Psoas muscle (tissue), 8 donors: Measurements from ENCODE around the gene TMEM263. TPM values are rescaled to one million over a fixed set of nuclear protein-coding genes. Genes with fewer than 3 reads are reported as not detected.
A peak's percentile ranks its signal among the peaks of the same experiment; 100 is the strongest.

Experiments used
- ATAC-seq, 4 donors: fragments of 200-7000 bp; cut with Tn5 transposase; one replicate each; pipeline ENCODE4 v1.9.1; 2020; ENCODE audit warnings: moderate library complexity in 3 of 4, mild to moderate bottlenecking in 2 of 4
- DNase-seq, 2 donors: peaks; one replicate each; pipeline ENCODE4 v3.0.0-alpha.2; 2020
- H3K27ac ChIP-seq: fragments of 200-600 bp; one replicate; pipeline ENCODE4 v1.8.0; 2022
- H3K27me3 ChIP-seq, 3 donors: fragments of 200-600 bp in 1 of 3; one replicate each; pipeline versions ENCODE4 v1.6.1 to v1.8.0; 2013 to 2022; ENCODE audit warnings: low read length in 2 of 3, mild to moderate bottlenecking in 2 of 3, moderate library complexity in 1 of 3; ENCODE audit not compliant: insufficient read depth in 3 of 3
- H3K36me3 ChIP-seq, 2 donors: fragments of 200-600 bp in 1 of 2; one replicate each; pipeline versions ENCODE4 v1.6.1 to v1.8.0; 2013 to 2022; ENCODE audit warnings: low read depth in 1 of 2, mild to moderate bottlenecking in 1 of 2, moderate library complexity in 1 of 2; ENCODE audit not compliant: insufficient read depth in 1 of 2
- H3K4me1 ChIP-seq: fragments of 200-600 bp; one replicate; pipeline ENCODE4 v1.8.0; 2022
- H3K4me3 ChIP-seq: fragments of 200-600 bp; one replicate; pipeline ENCODE4 v1.8.0; 2022; ENCODE audit warnings: mild to moderate bottlenecking
- H3K9me3 ChIP-seq: fragments of 200-600 bp; one replicate; pipeline ENCODE4 v1.8.0; 2022
- WGBS, 3 donors: extraction: QIAGEN DNeasy Blood & Tissue Kit; methylation state at CpG; one replicate each; pipeline versions ENCODE4 v1.1.6 to v1.1.7; 2013; 5-methylcytosine and 5-hydroxymethylcytosine counted together
- intact Hi-C, 2 donors: fragments of 100-400 bp; cut with DNase I; formaldehyde crosslinking; loops; one replicate each; pipeline versions ENCODE4 v1.11.0 to v1.14.2; 2022
- polyA plus RNA-seq, 3 donors: library from polyadenylated mRNA; stranded (reverse); fragments of 200-250 nt; gene quantifications; one replicate each; pipeline ENCODE4 v1.2.3, GENCODE V29; 2013
- total RNA-seq, 4 donors: library from RNA; stranded (reverse); fragmentation: NEBNext Ultra II Directional in 2 of 4; extraction: Animal tissue kit (Norgen Biotek cat#: 25700) in 2 of 4; gene quantifications; one replicate each; pipeline versions ENCODE4 v1.2.1 to v1.2.4, GENCODE V29; 2021 to 2023
- TF ChIP-seq, protein P1 (sequence below): fragments of 200-600 bp; IDR thresholded peaks from one replicate; pipeline ENCODE4 v1.8.0; 2022; ENCODE audit warnings: antibody characterized with exemption
- donor health status: healthy with polysubstance abuse.
- donor health status: DM: no; HTN: no; CAD: no; lungs with moderate emphysema.
- donor health status: Bipolar disorder and iron deficiency.
- donor health status: healthy.
- donor health status: DM: yes; HTN: yes; CAD: no.
- donor health status: DM: no; HTN: no; CAD: no.
- donor health status: DM: no; HTN: no; CAD: no.
- donor health status: DM: yes; HTN: yes; CAD: no.

TMEM263 gene
- total and polyA plus RNA-seq, 7 donors, result 9.5 to 20.8 (median 15.5) TPM

DNA sequence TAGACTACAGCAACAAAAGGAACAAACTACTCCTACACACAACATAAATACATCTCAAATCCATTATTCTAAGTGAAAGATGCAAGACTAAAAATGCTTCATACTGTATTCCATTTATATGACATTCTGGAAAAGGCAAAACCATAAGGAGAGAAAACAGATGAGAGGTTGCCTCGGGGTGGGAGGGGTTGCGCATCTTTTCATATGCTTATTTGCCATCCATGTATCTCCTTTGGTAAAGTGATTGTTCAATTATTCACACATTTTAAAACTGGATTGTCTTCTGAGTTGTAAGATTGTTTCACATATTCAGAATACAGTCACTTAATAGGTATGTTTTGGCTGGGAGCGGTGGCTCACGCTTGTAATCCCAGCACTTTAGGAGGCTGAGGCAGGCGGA lies 5.1 kb upstream of the TMEM263 start:
- intact Hi-C loops, result loop anchor here in 1 of 2 donors (10.0 kb wide), 1 partner anchor 144 kb away; the partner anchor contains the start of gene CRY1

DNA sequence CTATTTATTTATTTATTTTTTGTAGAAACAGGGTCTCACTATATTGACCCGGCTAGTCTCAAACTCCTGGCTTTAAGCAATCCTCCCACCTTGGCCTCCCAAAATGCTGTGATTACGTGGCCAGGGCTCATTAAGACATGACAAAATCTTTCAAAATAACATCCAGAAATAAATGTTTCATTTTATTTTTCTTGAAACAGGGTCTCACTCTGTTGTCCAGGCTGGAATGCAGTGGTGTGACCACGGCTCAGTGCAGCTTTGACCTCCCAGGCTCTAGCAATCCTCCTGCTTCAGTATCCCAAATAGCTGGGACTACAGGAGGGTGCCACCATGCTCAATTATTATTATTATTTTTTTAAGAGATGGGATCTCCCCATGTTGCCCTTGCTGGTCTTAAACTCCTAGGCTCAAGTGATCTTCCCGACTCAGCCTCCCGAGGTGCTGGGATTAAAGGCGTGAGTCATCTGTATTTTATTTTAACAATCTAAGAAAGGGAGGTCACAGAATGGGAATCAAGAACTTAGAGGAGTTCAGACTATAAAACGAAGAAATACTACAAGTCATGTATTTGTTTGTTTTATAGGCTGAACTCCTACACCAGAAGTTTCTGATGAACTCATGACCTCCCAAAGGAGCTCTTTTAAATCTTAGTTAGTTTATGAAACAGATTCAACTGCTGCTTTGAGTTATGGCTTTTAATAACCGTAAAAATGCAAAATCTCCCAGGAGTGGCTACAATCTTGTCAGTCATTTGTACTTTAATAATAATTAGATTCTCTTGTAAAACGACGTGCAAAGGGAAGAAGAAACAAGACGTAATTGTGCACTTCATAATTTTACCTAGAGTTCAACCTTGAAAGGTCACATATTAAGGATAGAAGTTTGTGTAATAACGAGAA lies 2.1 kb upstream of the TMEM263 start:
- 70 to 79% (median 71%) methylated on average over 12 of the region's 12 CpGs for WGBS, 3 donors
- Histone ChIP-seq H3K27ac (peak overlapping the region; percentile 96), H3K4me3 (peak overlapping the region; percentile 93), H3K9me3 (no peaks in the 10 kb centered on the region), H3K4me1 (peaks cover 24% of the 10 kb centered on the region), H3K27me3 (no peaks in the 10 kb centered on the region), H3K36me3 (no peaks in the 10 kb centered on the region)
- intact Hi-C loops, result loop anchor here in 1 of 2 donors (10.0 kb wide), 1 partner anchor 141 kb away; the partner anchor contains the start of gene CRY1
- ATAC-seq, result no peak
- DNase-seq, result no peak
- TF ChIP-seq, protein P1, sequence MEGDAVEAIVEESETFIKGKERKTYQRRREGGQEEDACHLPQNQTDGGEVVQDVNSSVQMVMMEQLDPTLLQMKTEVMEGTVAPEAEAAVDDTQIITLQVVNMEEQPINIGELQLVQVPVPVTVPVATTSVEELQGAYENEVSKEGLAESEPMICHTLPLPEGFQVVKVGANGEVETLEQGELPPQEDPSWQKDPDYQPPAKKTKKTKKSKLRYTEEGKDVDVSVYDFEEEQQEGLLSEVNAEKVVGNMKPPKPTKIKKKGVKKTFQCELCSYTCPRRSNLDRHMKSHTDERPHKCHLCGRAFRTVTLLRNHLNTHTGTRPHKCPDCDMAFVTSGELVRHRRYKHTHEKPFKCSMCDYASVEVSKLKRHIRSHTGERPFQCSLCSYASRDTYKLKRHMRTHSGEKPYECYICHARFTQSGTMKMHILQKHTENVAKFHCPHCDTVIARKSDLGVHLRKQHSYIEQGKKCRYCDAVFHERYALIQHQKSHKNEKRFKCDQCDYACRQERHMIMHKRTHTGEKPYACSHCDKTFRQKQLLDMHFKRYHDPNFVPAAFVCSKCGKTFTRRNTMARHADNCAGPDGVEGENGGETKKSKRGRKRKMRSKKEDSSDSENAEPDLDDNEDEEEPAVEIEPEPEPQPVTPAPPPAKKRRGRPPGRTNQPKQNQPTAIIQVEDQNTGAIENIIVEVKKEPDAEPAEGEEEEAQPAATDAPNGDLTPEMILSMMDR, result no peak

More for the DNA sequence above, 5.1 kb upstream of the TMEM263 start:
- no peak for DNase-seq
- H3K27me3 ChIP-seq, result no peaks in the 10 kb centered on the region
- no peak overlapping the region for H3K4me3 ChIP-seq
- H3K9me3 ChIP-seq, result no peaks in the 10 kb centered on the region
- WGBS, 3 donors, result 95 to 98% (median 95%) methylated on average over 5 of the region's 5 CpGs
- TF ChIP-seq, protein P1, result no peak
- no peaks in the 10 kb centered on the region for H3K36me3 ChIP-seq
- peaks cover 9% of the 10 kb centered on the region for H3K4me1 ChIP-seq
- ATAC-seq, result no peak
- H3K27ac ChIP-seq, result no peak overlapping the region

DNA sequence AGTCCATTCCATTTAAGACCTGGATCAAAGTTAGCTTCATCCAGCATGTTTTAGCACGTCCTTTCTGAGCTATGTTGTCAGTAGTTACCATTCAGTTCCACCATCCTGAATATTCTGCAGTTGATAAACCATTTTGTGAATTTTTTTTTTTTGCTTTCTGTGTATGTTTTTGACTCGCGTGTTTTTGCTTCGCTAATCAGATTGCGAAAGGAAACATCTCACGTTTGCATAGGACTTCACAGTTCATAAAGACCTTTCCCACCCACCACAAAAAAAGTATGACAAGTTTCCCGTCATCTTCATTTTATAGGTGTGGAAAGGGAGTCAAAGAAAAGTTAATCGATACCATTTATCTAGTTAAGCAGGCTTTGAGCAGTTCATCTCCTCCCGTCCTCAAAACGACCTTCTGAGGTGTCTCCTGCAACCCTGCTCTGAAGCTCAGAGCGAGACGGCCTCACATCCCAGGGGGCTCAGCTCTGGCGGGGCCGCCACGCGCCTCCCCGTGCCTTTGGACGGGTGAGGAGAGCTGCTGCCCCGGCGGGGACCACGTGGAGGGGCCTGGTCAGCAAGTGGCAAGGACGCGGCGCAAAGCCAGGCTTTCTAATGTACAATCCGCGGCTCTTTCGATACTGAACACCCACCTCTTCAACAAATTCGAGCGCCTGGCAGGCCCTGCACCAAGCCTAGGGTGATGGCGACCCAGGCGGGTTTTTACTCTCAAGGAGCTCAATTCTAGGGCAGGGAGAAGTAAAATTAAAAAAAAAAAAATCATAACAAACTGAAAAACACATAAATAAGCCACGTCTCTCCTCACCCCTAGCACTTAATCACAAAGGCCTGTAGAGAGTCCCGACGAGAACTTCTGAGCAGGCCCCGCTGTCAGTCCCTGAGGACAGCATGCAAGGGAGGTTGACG lies 988 bp upstream of the TMEM263 start:
- Histone ChIP-seq H3K4me3 (peak overlapping the region; percentile 93), H3K36me3 (peaks cover 0 to 6% of the 10 kb centered on the region in 2 donors), H3K9me3 (no peaks in the 10 kb centered on the region), H3K27me3 (no peaks in the 10 kb centered on the region), H3K4me1 (peaks cover 35% of the 10 kb centered on the region), H3K27ac (peak overlapping the region; percentile 96)
- WGBS, 3 donors, result 26 to 38% (median 28%) methylated on average over 36 of the region's 36 CpGs
- intact Hi-C loops, result loop anchor here in 1 of 2 donors (10.0 kb wide), 1 partner anchor 140 kb away; the partner anchor contains the start of gene CRY1
- ATAC-seq, result peak; percentile 6 to 40 (median 19)
- peak; percentile 39 to 77 for DNase-seq
- TF ChIP-seq, protein P1, result no peak

DNA sequence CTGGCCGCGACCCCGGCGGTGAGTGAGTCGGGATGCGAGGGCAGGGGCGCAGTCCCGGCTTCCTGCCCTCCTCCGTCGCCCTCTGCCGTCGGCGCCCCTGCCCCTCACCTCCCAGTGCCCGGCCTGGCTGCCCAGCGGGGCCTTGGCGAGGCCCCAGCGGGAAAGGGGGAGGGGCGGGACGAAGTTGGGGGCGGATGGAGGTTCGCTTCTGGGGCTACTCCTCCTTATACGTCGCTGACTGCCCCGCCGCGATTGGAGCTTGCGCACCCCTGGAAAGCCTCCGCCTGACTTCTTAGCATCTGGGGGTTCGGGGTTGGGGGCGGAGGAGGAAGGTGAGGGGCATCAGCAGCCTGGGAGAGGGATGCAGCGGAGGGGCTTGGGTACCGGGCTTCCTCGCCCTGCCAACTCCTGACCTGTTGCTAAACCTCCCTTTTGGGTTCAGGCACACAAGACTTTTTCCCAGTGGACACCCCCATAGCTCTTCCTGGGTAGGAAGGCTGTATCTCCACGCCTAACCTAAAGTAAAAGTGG lies 406 bp downstream of the TMEM263 start:
- H3K4me3 ChIP-seq, result peak overlapping the region; percentile 93
- WGBS, 3 donors, result 0% methylated on average over 28 to 34 of the region's 34 CpGs
- no peaks in the 10 kb centered on the region for H3K9me3 ChIP-seq
- DNase-seq (peak; percentile 74 to 81), ATAC-seq (peak; percentile 64 to 71 (median 70))
- peaks cover 0 to 17% of the 10 kb centered on the region in 2 donors for H3K36me3 ChIP-seq
- peak overlapping the region; percentile 96 for H3K27ac ChIP-seq
- no peaks in the 10 kb centered on the region for H3K27me3 ChIP-seq
- peaks cover 37% of the 10 kb centered on the region for H3K4me1 ChIP-seq
- TF ChIP-seq, protein P1, result peak; percentile 27
- intact Hi-C loops, result loop anchor here (1.0 to 10.0 kb wide), 2 partner anchors 30 to 139 kb away; partner anchors contain the start of gene CRY1 (in 1 of the 2)
